NCI-H2196 (cell line): Measurements from ENCODE around the gene CRISP3.
"Not testable (repeated sequence)": the region's sequence is repeated elsewhere in the genome, so short reads cannot be mapped to it uniquely, and the experiment has no call there.

Experiments
- DNase-seq: peaks from one replicate; lab custom pipeline; 2025; ENCODE audit not compliant: unreplicated experiment; lab: John Stamatoyannopoulos, UW

CRISP3 gene, protein sequence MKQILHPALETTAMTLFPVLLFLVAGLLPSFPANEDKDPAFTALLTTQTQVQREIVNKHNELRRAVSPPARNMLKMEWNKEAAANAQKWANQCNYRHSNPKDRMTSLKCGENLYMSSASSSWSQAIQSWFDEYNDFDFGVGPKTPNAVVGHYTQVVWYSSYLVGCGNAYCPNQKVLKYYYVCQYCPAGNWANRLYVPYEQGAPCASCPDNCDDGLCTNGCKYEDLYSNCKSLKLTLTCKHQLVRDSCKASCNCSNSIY

DNA sequence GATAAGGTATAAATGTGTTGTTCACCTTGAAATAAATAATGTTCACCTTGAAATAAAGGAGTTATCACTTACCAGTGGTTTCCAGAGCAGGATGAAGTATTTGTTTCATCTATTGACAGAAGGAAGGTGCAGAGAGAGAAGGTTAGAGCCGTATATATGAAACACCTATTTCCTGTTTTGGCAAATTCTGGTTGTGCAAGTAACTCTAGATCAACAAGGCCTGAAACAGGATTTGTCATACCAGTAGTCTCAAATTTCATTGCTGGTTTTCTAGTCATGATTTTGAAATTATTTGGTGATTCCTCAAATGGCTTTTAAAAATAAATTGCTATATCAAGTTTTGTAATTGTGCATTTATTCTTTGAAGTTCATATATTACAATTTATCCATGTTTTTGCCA is at the start of gene CRISP3:
TSS of gene CRISP3 (minus strand) at position 130 of the 400 bp plus-strand sequence. CDS start at position 109, 21 bp downstream.
- no peak for DNase-seq

DNA sequence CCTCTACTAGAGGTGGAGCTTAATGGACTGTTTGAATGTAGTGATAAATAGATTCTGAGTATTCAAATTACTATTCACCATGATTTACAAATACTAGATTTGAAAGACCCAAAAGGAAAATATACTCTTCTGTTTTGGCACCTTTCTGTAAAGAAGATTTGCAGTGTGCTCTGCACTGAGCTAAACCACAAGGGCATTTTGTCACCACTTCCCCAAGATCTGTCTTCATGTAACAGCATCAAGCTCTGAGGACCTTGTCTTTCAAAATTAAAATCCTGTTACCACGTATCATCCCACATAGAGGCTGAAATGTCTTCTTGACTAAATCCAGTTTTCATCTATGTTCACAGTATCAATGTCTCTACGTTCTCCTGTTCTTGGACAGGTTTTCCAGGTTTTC is 46.2 kb upstream of the CRISP3 start:
- DNase-seq = no peak

DNA sequence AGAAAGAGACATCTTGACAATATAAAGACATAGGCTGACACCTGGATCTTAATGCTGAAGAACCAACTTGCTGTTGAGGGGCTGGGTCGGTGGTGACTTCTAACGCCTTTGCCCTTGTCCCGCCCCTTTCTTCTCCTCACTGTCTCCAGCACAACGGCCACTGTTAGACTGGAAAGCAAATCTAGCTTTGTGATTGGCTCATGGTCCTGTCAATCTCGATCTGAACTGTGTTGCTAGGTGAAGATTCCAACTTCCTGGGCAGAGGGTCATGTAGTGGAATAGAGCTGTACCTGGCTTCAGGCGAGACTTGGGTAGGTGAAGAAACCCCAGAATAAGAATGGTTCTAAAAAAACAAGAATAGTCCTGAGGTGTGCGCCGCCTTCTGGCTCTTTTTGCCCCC is 43.0 kb upstream of the CRISP3 start, which contains the start of gene PGK2:
TSS of gene PGK2 (minus strand) at position 110 of the 400 bp plus-strand sequence. CDS start at position 12, 98 bp downstream.
- no peak for DNase-seq

DNA sequence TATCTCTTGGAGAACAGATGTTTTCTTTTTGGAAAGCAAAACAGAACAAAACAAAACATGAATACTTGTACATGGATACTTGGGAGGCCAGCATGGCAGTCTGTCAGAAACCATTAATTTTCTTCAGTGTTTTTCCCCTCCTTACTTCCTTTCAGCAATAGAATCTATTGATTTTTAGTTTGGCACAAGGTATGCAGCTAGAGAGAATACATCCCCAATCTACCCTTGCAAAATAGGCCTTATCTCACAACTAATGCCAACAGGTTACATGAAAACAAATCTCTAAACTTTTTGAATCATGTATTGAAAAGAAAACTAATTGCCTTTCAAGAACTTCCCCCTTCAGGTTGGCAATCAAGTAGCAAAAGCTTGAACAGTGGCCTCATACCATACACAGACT is 40.1 kb upstream of the CRISP3 start:
- no peak for DNase-seq

DNA sequence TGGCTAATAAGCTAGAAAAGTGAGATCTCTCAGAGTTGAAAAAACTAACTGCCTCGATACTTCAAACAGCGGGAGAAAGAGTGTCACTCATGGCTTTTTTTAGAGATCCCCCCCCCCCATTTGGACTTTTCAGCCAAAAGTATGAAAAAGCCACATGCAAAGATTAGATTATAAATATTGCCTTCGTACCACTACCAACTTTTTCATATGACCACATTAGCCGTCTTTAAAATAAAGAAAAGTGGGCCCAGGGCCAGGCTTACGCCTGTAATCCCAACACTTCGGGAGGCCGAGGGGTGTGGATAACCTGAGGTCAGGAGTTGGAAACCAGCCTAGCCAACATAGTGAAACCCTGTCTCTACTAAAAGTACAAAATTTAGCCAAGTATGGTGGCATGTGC is 38.5 kb upstream of the CRISP3 start:
- DNase-seq = no peak

DNA sequence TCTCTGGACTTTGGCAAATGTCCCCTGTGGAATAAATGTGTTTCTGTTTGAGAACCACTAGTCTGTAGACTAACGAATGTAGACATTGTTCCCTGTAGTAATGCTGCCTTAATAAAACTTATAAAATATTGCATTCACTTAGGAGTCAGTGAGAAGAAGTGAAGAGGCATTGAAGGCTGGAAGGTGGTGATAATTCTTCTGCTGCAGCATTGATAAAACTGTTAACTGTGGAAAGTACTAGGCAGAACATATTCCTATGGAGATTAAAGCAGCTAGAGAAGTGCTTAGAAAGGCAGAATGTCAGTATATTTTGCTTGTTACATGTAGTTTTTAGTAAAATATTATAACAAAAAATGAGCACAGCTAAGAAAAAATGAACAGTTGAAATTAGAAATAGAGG is 38.1 kb upstream of the CRISP3 start:
- no peak for DNase-seq

DNA sequence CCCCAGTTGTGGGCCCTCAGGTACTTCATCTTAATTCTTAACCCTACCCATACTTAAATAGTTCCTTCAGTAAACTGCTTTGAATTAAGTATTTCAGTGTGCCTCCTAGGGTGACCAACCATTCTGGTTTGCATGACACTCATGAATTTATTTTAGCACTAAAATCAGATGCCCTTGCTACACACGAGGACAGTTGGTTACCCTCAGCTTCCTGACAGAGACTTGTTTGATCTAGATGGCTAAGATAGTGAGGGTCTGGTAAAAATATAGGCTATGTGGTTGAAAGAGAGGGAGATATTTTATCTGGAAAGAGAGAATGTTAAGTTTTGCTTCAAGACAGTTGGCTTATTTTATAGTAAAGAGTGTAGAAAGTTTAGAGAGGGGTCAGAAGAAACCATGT is 32.3 kb upstream of the CRISP3 start:
- no peak for DNase-seq

DNA sequence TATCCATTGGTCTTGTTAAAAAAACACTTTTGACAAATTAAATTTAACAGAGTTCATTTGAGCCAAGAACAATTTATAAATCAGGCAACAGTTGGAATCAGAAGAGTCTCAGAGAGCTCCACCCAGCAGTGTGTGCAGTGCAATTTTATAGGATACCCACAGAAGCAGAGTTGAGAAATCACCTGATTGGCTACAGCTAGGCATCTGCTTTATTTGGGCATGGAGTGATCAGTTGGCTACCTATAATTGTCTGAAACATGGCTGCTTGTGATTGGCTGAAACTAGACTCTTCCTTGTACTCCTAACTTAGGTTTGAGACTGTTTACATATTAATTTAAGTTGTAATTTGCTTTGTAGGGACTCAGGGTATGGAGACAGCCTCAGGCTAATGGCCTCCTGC is 30.9 kb upstream of the CRISP3 start:
- DNase-seq = no peak

DNA sequence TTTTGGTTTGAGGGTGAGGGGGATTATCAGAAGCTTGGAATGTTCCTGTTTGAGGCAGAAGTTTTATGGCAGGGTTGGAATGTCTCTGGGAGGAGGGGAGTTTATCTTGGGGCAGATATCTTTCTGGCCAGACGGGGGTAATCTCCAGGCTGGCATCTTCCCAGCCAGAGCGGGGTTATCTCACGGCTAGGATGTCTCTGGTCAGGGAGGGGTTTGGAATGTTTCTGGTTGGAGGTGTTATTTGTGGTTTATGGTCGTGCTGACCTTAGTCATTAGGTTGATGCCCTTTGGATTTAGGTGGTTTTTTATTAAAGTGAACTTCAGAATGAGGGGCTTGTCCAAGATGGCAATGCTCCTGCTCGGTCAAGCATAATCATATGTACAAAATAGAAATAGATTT is 28.1 kb upstream of the CRISP3 start:
- DNase-seq = no peak

DNA sequence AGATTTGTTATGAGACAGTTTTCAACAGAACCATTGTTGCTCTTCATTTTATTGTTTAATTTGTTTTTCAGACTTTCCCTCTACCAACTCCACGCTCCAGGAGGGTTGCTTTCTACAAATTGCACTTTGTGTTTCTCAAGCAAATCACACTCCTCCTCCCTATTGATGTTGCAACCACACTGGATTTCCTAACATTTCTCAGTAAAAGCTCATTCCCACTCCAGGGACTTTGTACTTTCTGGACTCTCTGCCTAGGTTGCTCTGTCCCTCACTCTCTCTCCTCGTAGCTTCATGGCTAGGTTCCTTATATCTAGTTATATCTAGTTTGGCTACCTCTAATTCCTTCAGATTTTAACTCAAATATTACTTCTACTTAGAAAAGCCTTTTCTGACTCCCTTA is 22.6 kb upstream of the CRISP3 start:
- DNase-seq = no peak

DNA sequence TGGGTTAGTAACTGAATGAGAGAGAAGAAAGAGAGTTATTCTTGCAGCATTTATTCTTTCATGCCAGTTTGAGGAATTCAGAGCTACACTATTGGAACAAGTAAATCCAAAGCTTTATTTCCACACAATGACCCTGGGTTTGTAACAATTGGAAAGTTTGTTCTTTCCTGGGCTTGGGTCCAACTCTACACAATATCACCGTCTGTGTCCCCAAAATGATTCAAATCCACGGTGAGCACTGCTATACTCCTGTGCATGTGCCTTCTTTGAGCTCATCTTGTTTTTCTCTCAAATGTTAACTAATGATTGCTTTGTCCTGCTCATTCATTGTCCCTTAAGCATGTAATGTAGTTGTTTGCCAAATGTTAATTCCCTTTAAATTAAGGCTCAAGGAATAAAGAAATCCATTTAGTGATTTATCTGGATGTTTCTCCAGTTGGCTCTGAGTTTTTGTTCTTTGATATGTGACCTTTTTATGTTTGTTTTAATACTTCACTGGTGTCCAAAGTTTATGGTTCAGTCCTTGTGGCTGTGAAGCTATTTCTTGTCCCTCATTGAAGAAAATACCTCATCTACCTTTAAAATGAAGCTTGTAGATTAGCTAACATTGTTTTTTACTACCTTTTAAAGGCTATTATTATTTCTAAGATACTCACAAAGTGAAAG is 20.5 kb upstream of the CRISP3 start:
- DNase-seq = no peak

DNA sequence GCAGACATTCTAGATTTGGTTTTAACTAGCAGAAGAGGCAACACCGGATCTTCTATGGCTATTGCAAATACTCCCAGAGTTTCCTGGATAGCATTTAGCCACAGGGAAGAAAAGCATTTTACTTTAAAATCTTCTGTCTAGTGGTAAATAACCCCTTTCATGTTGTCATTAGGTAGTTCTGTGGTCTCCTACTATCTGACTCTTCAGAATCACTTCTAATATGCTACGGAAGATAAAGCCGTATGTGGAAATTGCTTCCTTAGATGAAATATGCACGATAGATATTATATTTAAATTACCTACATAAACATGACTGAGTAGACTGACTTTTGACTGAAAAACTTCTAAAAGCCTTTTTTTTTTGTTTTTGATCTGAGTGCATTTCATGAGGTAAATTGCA is 759 bp downstream of the CRISP3 start:
- no peak for DNase-seq

DNA sequence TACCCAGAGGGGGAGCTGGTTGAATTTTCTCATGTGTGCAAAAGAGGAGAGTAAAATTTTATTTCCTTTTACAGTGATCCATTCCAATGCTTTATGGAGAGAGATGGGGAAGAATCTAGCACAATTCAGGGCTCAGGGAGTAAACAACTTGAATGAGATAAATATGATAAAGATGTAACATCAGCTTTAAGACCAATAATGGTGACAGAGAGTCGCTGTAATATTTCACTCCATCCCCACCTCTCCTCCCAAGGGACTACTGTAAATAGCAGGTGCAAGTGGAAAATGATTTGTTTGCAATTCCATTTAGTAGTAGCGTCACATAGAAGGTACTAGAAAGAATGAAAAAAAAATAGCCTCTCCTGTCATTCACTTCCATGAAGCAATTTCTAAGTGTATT is 4.8 kb downstream of the CRISP3 start:
- DNase-seq = no peak

DNA sequence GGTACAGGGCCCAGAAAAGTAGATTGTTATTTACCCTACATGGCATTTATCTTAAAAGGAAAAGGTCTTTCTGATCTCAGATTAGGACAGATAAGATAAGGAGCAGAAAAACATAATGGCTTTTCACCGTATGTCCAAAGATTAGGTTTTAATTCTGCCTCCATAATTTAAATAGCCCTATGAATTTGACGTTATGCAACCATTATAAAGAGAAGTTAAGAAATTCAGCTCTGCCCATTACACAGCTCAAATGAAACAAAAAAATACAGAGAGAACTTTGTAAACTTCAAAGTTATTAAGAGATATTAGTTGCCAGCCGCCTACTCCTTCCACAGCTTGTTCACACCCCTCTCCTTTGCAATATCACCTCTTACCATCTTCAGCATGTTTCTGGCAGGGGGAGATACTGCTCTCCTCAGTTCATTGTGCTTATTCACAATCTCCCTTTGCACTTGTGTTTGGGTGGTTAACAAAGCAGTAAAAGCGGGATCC is 8.1 kb downstream of the CRISP3 start:
- DNase-seq = no peak

DNA sequence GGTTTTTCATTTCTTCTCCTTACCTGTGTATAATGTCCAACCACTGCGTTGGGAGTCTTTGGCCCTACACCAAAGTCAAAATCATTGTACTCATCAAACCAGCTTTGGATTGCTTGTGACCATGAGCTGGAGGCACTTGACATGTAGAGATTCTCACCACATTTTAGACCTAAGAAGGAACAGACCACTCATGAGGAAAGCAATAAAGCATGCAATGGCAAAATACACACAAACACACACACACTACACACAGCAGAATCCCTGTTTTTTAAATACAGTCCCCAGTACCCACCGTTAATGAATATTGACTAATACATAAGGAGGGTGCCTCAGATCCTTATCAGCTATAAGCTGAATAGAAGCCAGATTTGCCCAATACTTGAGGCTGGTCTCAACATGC is 10.5 kb downstream of the CRISP3 start:
- DNase-seq = no peak

DNA sequence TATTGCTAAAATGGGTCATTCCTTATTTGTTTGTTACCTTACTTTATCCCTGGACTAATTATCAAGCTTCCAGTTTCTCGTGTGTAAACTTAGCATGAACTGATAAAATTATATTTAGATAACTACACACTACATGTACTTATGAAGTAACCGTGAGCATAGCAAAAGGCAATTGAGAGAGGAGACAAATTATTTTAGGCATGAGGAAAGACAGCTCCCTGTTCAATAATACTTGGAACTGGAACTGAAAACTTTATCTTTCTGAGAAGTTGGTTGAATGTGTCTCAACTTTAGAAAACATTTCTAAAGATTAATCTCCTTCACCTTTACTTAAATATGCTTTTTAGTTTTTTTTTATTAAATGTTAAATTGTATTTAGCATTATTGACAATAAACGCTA is 11.4 kb downstream of the CRISP3 start:
- no peak for DNase-seq

DNA sequence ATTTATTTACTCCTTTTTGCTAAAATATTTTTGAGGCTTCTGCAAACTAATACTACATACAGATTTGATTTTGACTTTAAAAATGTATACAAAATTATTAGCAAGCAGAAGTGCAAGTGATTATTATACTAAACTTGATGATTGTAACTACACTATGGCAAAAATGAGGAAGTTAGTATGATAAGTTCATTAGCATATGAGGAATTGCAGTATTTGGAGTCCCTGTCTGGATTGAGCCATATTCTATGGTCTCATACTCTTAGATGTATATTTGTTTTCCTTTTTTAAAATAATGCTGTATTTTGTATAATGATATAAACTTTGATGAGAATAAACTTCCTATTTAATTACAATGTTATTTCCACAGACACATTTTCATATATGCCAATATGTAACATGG is 13.9 kb downstream of the CRISP3 start:
- no peak for DNase-seq

DNA sequence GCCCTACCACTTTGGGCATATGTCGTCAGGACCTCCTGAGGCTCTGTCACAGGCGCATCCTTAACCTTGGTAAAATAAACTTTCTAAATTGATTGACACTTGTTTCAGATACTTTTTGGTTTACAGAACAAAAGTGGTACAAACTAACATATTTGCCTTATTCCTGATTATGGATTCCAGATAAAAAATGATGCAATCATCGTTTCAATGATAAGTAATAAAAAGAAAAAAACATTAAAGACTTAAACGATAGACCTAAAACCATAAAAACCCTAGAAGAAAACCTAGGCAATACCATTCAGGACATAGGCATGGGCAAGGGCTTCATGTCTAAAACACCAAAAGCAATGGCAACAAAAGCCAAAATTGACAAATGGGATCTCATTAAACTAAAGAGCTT is 20.3 kb downstream of the CRISP3 start:
- DNase-seq = not testable (repeated sequence)

DNA sequence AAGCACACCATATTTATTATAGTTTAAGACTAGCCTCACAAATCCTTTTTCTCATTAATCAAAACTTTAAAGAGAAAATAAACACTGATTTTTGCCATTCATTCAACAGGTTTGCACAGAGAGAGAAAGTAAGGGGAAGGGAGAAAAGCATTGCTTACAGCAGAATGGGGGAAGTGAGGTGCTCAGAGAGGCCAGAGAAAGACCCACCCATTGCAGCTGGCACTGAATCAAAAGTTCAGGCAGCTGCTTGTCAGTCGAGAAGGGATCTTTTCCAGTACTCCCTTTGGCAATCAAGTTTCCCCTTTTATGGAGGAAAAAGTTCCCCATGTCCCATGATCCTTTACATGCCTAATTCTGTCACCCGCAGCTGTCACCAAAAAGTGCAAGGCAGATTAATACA is 22.9 kb downstream of the CRISP3 start:
- DNase-seq = no peak

DNA sequence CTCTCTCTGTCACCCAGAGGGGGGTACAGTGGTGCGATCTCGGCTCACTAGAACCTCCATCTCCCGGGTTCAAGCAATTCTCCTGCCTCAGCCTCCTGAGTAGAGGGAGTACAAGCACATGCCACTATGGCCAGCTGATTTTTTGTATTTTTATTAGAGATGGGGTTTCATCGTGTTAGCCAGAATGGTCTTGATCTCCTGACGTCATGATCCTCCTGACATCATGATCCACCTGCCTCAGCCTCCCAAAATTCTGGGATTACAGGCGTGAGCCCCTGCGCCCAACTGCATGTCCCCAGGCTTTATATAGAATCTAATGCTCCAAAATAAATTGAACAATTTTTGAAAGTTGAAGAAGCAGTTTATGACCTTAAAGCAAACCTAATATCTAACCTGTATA is 23.8 kb downstream of the CRISP3 start:
- DNase-seq = no peak

DNA sequence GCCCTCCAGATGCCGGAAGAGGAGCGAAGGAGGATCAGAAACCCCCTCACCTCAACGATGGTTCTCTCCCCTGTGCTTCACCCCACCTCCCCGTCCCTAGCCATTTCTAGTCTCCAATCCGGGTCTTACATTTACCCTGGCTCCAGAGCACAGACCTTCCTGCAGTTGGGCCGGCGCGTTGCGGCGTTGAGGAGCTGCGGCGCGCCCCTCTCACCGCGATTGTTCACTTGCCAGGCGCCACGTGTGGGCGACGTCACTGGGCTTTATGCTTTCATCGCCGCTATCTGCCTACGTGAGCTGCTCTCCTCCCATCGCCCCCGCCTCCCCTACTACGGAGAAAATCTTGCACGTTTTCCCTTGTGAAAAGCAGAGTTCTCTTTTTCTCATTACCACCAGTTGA is 30.8 kb downstream of the CRISP3 start, which contains the start of gene CRISP2:
TSS of gene CRISP2 (minus strand) at position 198 of the 400 bp plus-strand sequence. CDS start 4,347 bp downstream, outside the sequence.
- DNase-seq = no peak

DNA sequence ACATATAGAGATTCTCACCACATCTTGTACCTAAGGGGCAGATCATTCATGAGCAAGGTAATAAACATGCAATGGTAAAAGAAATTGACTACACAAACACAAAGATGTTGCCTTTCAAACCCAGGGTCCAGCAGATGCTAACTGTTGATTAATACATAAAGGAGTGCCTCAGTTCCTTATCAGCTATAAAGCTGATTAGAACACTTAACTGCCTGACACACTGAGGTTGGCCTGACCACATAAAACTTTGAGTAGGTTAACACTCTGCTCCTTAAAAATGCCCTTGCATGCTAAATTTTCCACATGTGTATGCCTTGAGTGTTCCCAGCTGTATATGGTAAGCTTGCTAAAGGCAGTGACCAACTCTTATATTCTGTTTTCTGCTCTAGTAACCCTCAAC is 45.7 kb downstream of the CRISP3 start:
- no peak for DNase-seq

DNA sequence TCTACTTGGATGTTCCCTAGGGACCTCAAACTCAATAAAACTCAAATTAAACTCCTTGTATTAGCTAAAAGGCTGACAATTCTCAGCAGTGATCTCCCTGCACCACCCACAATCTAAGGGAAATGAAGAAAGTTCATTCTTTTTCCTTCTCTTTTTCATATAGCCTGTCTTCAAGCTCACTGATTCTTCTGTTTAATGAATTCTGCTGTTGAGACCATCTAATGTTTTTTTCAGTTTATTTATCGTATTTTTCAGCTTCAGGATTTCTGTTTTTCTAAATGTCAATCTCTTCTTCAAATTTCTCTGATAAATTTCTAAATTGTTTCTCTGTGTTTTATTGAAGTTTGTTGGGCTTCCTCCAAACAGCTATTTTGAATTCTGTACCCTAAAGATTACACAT is 50.7 kb downstream of the CRISP3 start:
- DNase-seq = no peak
